Epithelial cell of proximal tubule (primary cell): Measurements from ENCODE around the gene EVPLL. TPM values are rescaled to one million over a fixed set of nuclear protein-coding genes. Genes with fewer than 3 reads are reported as not detected.

Experiments
- DNase-seq: peaks from one replicate; pipeline ENCODE4 v3.0.0-alpha.2; 2011; ENCODE audit warnings: low read depth
- H3K4me3 ChIP-seq: 2 replicates; pipeline ENCODE4 v1.5.1; 2011; ENCODE audit warnings: low read depth, mild to moderate bottlenecking, low read length
- total RNA-seq: library from RNA; depleted of rRNA; stranded (reverse); fragments of >200 nt; gene quantifications from 2 replicates; pipeline ENCODE4 v1.2.3, GENCODE V29; 2015
- TF ChIP-seq, protein P1 (sequence below): conservative IDR thresholded peaks from 2 replicates; pipeline ENCODE4 v1.5.1; 2012; ENCODE audit warnings: low read depth, mild to moderate bottlenecking, low read length

The EVPLL gene
- total RNA-seq, 1 donor from 2014 or later: not detected

DNA sequence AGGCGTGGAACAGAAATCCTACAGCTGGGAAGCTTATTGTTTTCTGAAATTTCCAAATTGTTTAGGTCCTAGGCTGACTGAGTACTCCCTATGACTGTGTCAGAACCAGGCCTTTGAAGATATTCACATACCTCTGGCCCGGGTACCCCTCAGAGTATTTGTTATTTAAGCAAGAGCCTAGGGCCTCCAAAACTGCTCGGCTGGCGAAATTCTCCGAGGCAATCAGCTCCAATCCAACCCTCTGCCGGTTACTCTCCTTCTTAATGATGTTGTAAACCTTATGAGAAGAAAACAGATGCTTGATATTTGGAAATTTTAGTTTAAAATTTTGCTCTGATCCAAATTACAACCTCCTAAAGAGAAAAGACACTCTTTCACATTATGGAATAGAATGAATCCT is 24.0 kb upstream of the EVPLL start:
- no peak for DNase-seq
- TF ChIP-seq, protein P1, sequence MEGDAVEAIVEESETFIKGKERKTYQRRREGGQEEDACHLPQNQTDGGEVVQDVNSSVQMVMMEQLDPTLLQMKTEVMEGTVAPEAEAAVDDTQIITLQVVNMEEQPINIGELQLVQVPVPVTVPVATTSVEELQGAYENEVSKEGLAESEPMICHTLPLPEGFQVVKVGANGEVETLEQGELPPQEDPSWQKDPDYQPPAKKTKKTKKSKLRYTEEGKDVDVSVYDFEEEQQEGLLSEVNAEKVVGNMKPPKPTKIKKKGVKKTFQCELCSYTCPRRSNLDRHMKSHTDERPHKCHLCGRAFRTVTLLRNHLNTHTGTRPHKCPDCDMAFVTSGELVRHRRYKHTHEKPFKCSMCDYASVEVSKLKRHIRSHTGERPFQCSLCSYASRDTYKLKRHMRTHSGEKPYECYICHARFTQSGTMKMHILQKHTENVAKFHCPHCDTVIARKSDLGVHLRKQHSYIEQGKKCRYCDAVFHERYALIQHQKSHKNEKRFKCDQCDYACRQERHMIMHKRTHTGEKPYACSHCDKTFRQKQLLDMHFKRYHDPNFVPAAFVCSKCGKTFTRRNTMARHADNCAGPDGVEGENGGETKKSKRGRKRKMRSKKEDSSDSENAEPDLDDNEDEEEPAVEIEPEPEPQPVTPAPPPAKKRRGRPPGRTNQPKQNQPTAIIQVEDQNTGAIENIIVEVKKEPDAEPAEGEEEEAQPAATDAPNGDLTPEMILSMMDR: no peak
- H3K4me3 ChIP-seq: no peak overlapping the region

DNA sequence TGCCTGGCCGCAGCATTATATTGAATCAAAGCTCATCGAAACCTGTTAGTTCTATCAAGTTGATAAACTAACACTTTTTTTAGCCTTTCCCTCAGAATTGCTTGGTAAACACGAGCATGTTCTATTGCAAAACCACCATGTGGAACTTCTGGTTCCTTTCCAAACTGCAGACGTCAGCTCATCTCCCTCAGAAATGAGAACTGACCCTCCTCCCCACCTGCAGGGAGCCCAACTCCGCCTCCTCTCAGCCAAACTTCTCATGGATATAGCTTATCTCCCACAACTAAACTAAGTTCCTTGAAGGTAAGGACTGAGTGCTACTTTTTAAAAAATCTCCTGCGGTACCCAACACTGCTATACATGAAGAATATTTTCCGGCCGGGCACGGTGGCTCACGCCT is 21.0 kb upstream of the EVPLL start:
- peak; percentile 63 for DNase-seq
- no peak overlapping the region for H3K4me3 ChIP-seq
- TF ChIP-seq, protein P1: no peak

DNA sequence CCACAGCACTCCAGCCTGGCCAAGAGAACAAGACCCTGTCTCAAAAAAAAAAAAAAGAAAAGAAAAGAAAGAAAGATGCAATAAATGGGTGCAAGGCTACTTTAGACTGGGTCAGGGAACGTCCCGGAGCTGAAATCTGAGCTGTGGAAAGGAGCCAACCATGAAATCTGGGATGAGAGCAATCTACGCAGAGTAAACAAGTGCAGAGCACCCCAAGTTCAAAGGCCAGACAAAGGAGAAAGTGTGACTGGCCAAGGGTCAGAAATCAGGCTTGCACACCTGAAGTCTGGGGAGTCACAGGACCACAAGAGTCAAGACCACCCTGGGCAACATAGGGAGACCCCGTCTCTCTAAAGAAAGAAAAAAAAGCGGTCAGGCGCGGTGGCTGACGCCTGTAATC is 17.1 kb upstream of the EVPLL start:
- H3K4me3 ChIP-seq: no peak overlapping the region
- TF ChIP-seq, protein P1: no peak
- no peak for DNase-seq

DNA sequence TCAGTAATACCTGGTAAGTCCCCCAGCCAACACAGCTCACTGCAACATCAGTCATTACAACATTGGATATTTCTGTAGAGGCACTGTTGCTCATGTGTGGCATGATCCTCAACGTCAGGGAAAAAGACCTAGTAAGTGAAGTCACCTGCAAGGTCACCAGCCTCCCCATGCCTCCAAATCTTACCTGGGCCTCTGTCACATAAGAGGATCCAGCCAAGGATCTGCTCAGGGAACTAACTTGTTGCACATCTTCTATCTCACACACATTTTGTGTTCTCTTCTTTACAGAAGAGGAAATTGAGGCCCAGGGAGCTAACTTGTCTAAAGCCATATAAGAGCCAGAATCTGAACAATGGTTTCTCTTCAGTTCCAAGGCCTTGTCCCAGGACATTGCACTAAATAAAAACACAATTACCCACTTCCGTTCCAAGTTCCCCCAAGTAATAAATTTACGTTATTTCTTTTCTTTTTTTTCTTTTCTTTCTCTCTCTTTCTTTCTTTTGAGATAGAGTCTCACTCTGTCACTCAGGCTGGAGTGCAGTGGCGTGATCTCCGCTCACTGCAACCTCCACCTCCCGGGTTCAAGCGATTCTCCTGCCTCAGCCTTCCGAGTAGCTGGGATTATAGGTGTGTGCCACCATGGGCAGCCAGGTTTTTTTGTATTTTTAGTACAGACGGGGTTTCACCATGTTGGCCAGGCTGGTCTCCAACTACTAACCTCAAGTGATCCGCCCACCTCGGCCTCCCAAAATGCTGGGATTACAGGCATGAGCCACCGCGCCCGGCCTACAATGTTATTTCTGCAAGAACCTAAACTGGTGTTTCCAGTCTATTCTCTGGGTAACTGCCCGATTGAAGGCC is 15.5 kb upstream of the EVPLL start:
- TF ChIP-seq, protein P1: no peak
- peak; percentile 18 for DNase-seq
- peak overlapping the region; percentile 85 for H3K4me3 ChIP-seq

DNA sequence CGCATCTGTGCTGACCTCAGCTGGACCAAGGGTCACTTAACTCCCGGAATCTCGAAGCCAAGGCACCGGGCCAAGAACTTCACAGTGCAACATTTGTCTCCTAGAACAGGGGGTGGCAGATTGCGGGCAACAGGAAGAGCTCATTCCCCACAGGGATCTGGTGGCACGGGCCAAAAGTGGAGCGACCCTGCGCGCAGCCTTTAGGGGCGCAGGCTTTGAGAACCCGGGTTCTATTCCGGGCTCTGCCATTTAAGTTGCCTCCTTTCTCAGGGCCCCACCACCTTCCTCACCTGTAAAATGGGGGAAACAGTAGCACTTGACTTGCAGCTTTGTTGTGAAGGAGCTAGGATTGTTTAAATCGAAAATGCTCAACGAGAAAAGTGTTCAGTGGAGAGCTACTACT is 14.9 kb upstream of the EVPLL start:
- DNase-seq: peak; percentile 74
- TF ChIP-seq, protein P1: no peak
- peak overlapping the region; percentile 85 for H3K4me3 ChIP-seq

DNA sequence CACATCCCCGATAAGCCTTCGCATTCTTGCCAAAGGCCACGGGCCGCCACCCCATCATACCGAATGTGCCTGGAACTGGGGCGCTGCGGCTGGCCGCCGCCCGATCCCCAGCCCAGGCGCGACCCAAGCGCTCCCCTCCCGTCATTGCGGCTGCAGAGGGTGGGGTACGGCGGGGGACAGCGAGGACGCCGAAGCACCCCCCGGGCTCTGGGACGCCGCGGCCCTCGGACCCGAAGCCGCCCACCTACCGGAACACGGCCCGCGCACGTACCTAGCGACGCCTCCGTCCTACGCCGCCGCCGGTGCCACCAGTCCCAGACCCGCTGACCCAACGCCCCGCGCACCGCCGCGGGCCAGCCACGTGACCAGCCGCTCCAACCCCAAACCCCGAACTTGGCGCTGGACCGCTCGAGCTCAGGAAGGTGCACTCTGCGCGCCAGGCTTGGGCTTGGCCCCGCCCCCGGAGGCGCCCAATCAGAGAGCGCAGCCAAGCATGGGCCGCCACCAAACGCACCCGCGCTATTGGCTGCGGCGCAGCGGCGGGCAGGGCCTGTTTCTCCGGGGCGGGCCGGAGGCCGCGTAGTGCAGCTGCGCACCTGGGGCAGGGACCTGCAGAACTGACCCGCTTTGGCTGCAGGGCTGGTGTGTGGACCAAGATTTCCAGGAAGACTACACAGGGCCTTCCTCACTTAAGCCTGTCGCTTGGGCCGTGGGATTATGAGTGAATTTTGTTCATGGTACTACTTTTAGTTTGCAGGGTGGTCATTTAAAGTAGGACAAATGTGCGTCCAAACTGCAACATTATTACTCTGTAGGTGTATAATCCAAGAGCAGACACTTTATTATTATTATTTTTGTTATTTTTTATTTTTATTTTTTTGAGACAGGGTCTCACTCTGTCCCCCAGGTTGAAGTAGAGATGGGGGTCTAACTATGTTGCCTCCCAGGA is 14.2 kb upstream of the EVPLL start, which contains the start of gene SHMT1:
Gene SHMT1 (minus strand): TSS at position 450 of the 949 bp plus-strand sequence. CDS start 7,569 bp downstream, outside the sequence.
- DNase-seq: peak; percentile 16
- TF ChIP-seq, protein P1: no peak
- peak within 1 kb of the TSS; percentile 85 for H3K4me3 ChIP-seq
